HG02571 (cell line): Measurements from ENCODE around the gene LILRB1.
"Not testable (repeated sequence)": the region's sequence is repeated elsewhere in the genome, so short reads cannot be mapped to it uniquely, and the experiment has no call there.

Experiments used
- ATAC-seq: cut with Tn5 transposase; IDR thresholded peaks from one replicate; pipeline ENCODE4 v1.9.1; 2021; ENCODE audit warnings: mild to moderate bottlenecking, moderate library complexity; ENCODE audit not compliant: unreplicated experiment

LILRB1 gene

GRCh38 chr19:54624934-54625730 lies 5.2 kb upstream of the LILRB1 start:
- not testable (repeated sequence) for ATAC-seq

- ATAC-seq, result no peak
These were observed 3.5 kb upstream of the LILRB1 start for GRCh38 chr19:54626757-54627156.

GRCh38 chr19:54627912-54628311 lies 2.4 kb upstream of the LILRB1 start:
- ATAC-seq, result not testable (repeated sequence)

- ATAC-seq, result no peak
These were observed 498 bp downstream of the LILRB1 start for GRCh38 chr19:54630782-54631181.

GRCh38 chr19:54631489-54632337 lies 1.4 kb downstream of the LILRB1 start:
- ATAC-seq, result not testable (repeated sequence)

GRCh38 chr19:54632517-54632916 lies 2.2 kb downstream of the LILRB1 start:
- not testable (repeated sequence) for ATAC-seq

- ATAC-seq, result no peak
These were observed 3.1 kb downstream of the LILRB1 start for GRCh38 chr19:54633401-54633800.

GRCh38 chr19:54636081-54636480 lies 5.8 kb downstream of the LILRB1 start:
- not testable (repeated sequence) for ATAC-seq

- no peak for ATAC-seq
These were observed 8.4 kb downstream of the LILRB1 start for GRCh38 chr19:54638683-54639082.

GRCh38 chr19:54642953-54643352 lies 12.7 kb downstream of the LILRB1 start:
- ATAC-seq, result not testable (repeated sequence)

GRCh38 chr19:54643583-54643982 lies 13.3 kb downstream of the LILRB1 start:
- not testable (repeated sequence) for ATAC-seq

- ATAC-seq, result no peak
These were observed 13.8 kb downstream of the LILRB1 start for GRCh38 chr19:54644056-54644455.

GRCh38 chr19:54646331-54646841 lies 16.1 kb downstream of the LILRB1 start:
- no peak for ATAC-seq

GRCh38 chr19:54648129-54648528 lies 17.8 kb downstream of the LILRB1 start:
- no peak for ATAC-seq

- ATAC-seq, result no peak
These were observed 19.9 kb downstream of the LILRB1 start for GRCh38 chr19:54650108-54650655.

- no peak for ATAC-seq
These were observed 23.0 kb downstream of the LILRB1 start for GRCh38 chr19:54653181-54653809.

GRCh38 chr19:54654447-54655321 lies 24.4 kb downstream of the LILRB1 start:
- no peak for ATAC-seq

GRCh38 chr19:54659300-54659699 lies 29.0 kb downstream of the LILRB1 start:
- ATAC-seq, result no peak

- ATAC-seq, result no peak
These were observed 30.0 kb downstream of the LILRB1 start for GRCh38 chr19:54660306-54660705.

GRCh38 chr19:54660964-54661363 lies 30.7 kb downstream of the LILRB1 start:
- no peak for ATAC-seq
